ENCODE measurements around the gene OPN3. TPM values are rescaled to one million over a fixed set of nuclear protein-coding genes. Genes with fewer than 3 reads are reported as not detected.
A peak's percentile ranks its signal among the peaks of the same experiment; 100 is the strongest.

OPN3 gene
- polyA plus RNA-seq, 2 of the 4 experiments (the other 2 are of a cell fraction), result 41.0 to 144 TPM

GRCh38 chr1:241591317-241591716, 48.9 kb downstream of the OPN3 start:
- TF ChIP-seq HES2 (IDR thresholded peaks at IDR 0.05), result no peak
- 0 out of 2 replicates have a peak, but pooled peaks have one; percentile 58 for TF ChIP-seq PBX3 (IDR thresholded peaks at IDR 0.05)
- TF ChIP-seq KDM5A (IDR thresholded peaks at IDR 0.05), result no peak
- peak; percentile 54; the same call in 1 of the 2 replicates for TF ChIP-seq GATA3 (IDR thresholded peaks at IDR 0.05; ENCODE audit: borderline replicate concordance)
- peak; percentile 59; the same call in 1 of the 2 replicates for TF ChIP-seq FOSL2 (IDR thresholded peaks at IDR 0.05)
- TF ChIP-seq FOSL2 (CRISPR knock-in tag; IDR thresholded peaks at IDR 0.05), result peak; percentile 48
- TF ChIP-seq EP300 (IDR thresholded peaks at IDR 0.05), result peak in 1 of 2 experiments; percentile 39; a peak in 1 of 5 replicates
- TF ChIP-seq JUNB (IDR thresholded peaks at IDR 0.05), result peak; percentile 86
- TF ChIP-seq, protein P1, sequence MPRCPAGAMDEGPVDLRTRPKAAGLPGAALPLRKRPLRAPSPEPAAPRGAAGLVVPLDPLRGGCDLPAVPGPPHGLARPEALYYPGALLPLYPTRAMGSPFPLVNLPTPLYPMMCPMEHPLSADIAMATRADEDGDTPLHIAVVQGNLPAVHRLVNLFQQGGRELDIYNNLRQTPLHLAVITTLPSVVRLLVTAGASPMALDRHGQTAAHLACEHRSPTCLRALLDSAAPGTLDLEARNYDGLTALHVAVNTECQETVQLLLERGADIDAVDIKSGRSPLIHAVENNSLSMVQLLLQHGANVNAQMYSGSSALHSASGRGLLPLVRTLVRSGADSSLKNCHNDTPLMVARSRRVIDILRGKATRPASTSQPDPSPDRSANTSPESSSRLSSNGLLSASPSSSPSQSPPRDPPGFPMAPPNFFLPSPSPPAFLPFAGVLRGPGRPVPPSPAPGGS (IDR thresholded peaks at IDR 0.05), result 0 out of 3 replicates have a peak, but pooled peaks have one; percentile 27
- peak; percentile 42; the same call in 1 of the 2 replicates for TF ChIP-seq MAX (IDR thresholded peaks at IDR 0.05)
- H3K4me1 ChIP-seq, result peaks cover 37% of the 10 kb centered on the region
- FAIRE-seq (no peak), ATAC-seq (peak; percentile 82 to 95), DNase-seq (ENCODE audit: low read depth in 1 of 2, low spot score in 1 of 2) (peak; percentile 50 to 66)
- H3K4me3 ChIP-seq, result no peak overlapping the region
- CTCF ChIA-PET, result interaction anchor here (0.8 to 4.1 kb wide), 5 partner anchors 14 to 61 kb away, joined by 3 to 28 read pairs (median 4); no protein-coding TSS in a partner anchor
- peak overlapping the region; percentile 53 for H3K4me2 ChIP-seq
- POLR2A ChIA-PET, result interaction anchor here (1.1 kb wide), 2 partner anchors 17 to 19 kb away, joined by 3 to 5 read pairs; no protein-coding TSS in a partner anchor
- no peaks in the 10 kb centered on the region for H3K9me3 ChIP-seq
- H3K27ac ChIP-seq, result peak overlapping the region; percentile 57 to 82

DNA sequence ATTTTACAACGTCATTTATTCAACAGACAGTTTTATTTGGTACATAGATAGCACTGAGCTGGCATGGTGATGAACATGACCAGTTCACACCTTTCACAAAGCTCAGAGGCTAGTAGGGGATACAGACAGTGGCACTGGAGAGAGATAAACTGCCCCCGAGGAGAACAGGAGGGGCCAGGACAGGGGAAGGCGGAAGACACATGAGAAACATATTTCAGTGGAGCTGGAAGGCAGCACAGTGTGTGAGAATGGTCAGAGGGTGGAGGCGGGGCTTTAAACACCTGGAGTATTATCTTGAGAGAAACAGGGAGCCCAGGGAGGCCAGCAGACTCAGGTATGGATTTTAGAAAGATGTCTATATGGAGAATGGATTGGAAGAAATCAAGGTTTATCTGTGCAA, 49.5 kb downstream of the OPN3 start:
- peak overlapping the region; percentile 53 for H3K4me2 ChIP-seq

DNA sequence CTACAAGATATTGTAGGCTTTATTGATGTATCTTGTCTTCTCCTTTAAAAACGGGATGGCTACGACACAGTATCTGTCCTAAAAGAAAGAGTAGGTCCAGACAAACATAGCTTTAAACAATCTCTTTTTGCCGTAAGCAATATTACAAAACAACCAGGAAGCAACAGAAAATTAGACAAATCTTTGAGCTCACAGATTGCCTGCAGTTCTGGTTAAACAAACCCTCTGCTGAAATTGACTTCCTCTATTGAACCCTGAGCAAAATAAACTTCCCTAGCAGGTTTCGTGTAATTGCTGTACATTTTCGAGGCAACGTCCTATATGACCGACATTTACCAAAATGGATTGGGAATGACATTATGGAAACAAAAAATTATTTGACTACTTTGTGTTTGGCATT, 50.6 kb downstream of the OPN3 start:
- Histone ChIP-seq H3K9me3 (no peaks in the 10 kb centered on the region), H3K4me3 (no peak overlapping the region), H3K27ac (no peak overlapping the region), H3K4me1 (peaks cover 37% of the 10 kb centered on the region), H3K4me2 (no peak overlapping the region)
- FAIRE-seq, result no peak
- no peak for DNase-seq (ENCODE audit: low read depth in 1 of 2, low spot score in 1 of 2)
- no peak for ATAC-seq
- CTCF ChIA-PET, result interaction anchor here (1.5 to 4.1 kb wide), 2 partner anchors 22 to 245 kb away, joined by 4 to 28 read pairs; no protein-coding TSS in a partner anchor
- 86% methylated on average over 7 of the region's 7 CpGs for WGBS (ENCODE audit: missing lambda C conversion rate)
- POLR2A ChIA-PET, result no interaction called here
- TF ChIP-seq KDM5A (IDR thresholded peaks at IDR 0.05), result no peak
- TF ChIP-seq PBX3 (IDR thresholded peaks at IDR 0.05), result no peak
- TF ChIP-seq CEBPB (IDR thresholded peaks at IDR 0.05), result no peak
- TF ChIP-seq HES2 (IDR thresholded peaks at IDR 0.05), result no peak
- TF ChIP-seq HOXB13 (CRISPR knock-in tag; IDR thresholded peaks at IDR 0.05; ENCODE audit: low read depth), result no peak
- no peak for TF ChIP-seq HOXB5 (CRISPR knock-in tag; IDR thresholded peaks at IDR 0.05)
- no peak for TF ChIP-seq JUNB (IDR thresholded peaks at IDR 0.05)
- TF ChIP-seq NR3C1 (IDR thresholded peaks at IDR 0.05), result no peak
- no peak for TF ChIP-seq ZC3H11A (IDR thresholded peaks at IDR 0.05)
- TF ChIP-seq TFCP2L1 (CRISPR knock-in tag; IDR thresholded peaks at IDR 0.05), result no peak
- no peak for TF ChIP-seq CBX2 (IDR thresholded peaks at IDR 0.05; ENCODE audit: borderline replicate concordance, low read depth)
- TF ChIP-seq EP300 (IDR thresholded peaks at IDR 0.05), result no peak
- TF ChIP-seq MAFK (IDR thresholded peaks at IDR 0.05; ENCODE audit: partially characterized antibody), result no peak
- TF ChIP-seq FOSL2 (IDR thresholded peaks at IDR 0.05), result no peak
- TF ChIP-seq FOSL2 (CRISPR knock-in tag; IDR thresholded peaks at IDR 0.05), result no peak

More for the DNA sequence above, 49.5 kb downstream of the OPN3 start:
- ChIA-PET POLR2A (interaction anchor here (1.1 kb wide), 2 partner anchors 18 to 20 kb away, joined by 3 to 5 read pairs; no protein-coding TSS in a partner anchor), CTCF (interaction anchor here (0.8 to 4.1 kb wide), 5 partner anchors 14 to 60 kb away, joined by 3 to 28 read pairs (median 4); no protein-coding TSS in a partner anchor)
- peak overlapping the region; percentile 56 to 82; a peak in 5 of 6 replicates for H3K27ac ChIP-seq
- peaks cover 37% of the 10 kb centered on the region for H3K4me1 ChIP-seq
- H3K4me3 ChIP-seq, result no peak overlapping the region
- peak in 1 of 2 experiments; percentile 23; a peak in 3 of 6 replicates for ATAC-seq
- no peak for TF ChIP-seq RAD21 (conservative IDR thresholded peaks at IDR 0.05 in 1 of 2, IDR thresholded peaks at IDR 0.05 in 1 of 2)
- TF ChIP-seq RFX5 (IDR thresholded peaks at IDR 0.05), result no peak
- TF ChIP-seq MAX (IDR thresholded peaks at IDR 0.05), result no peak
- TF ChIP-seq NFE2L2 (conservative IDR thresholded peaks at IDR 0.05; ENCODE audit: low read length), result no peak
- TF ChIP-seq GATA3 (IDR thresholded peaks at IDR 0.05; ENCODE audit: borderline replicate concordance), result no peak
- FAIRE-seq, result no peak
- WGBS (ENCODE audit: missing lambda C conversion rate), result 77% methylated on average over 4 of the region's 4 CpGs
- DNase-seq (ENCODE audit: low read depth in 1 of 2, low spot score in 1 of 2), result no peak
- no peaks in the 10 kb centered on the region for H3K9me3 ChIP-seq
